H1 (cell line): ENCODE results near the gene CRHR1. TPM values are rescaled to one million over a fixed set of nuclear protein-coding genes. Genes with fewer than 3 reads are reported as not detected.

Source experiments
- CTCF ChIA-PET: fragments of 300-600 bp; sonication (Branson Sonifier 250); formaldehyde crosslinking; loops from one replicate; lab custom pipeline; 2021; ENCODE audit not compliant: partially characterized antibody; lab: Charles Lee
- POLR2A ChIA-PET: fragments of 300-600 bp; sonication (Branson Sonifier 250); formaldehyde crosslinking; loops from one replicate; lab custom pipeline; 2021; ENCODE audit warnings: inconsistent platforms; ENCODE audit not compliant: partially characterized antibody; lab: Charles Lee
- DNase-seq, 2 experiments: peaks; one replicate each; pipeline versions ENCODE4 v3.0.0 to v3.0.0-alpha.2; 2010 to 2022; ENCODE audit warnings: low spot score in 2 of 2, low read depth in 1 of 2, mixed read lengths in 1 of 2
- FAIRE-seq: peaks from 2 replicates; lab custom pipeline; 2011; peaks lifted over from hg19 to GRCh38; lab: Jason Lieb, UNC
- H2AFZ ChIP-seq: 2 replicates; pipeline ENCODE4 v1.8.1; 2012; ENCODE audit warnings: low read length, inconsistent platforms
- H2AK5ac ChIP-seq: 2 replicates; pipeline ENCODE4 v1.6.1; 2013; ENCODE audit warnings: low read depth, low read length
- H2BK120ac ChIP-seq: replicated peaks from 2 replicates; pipeline ENCODE3; 2013; ENCODE audit warnings: low read depth, low read length, inconsistent platforms
- H2BK12ac ChIP-seq: 2 replicates; pipeline ENCODE4 v1.6.1; 2013; ENCODE audit warnings: low read depth, low read length
- H2BK15ac ChIP-seq: 2 replicates; pipeline ENCODE4 v1.6.1; 2013; ENCODE audit warnings: low read length
- H2BK20ac ChIP-seq: 2 replicates; pipeline ENCODE4 v1.6.1; 2013; ENCODE audit warnings: low read length
- H2BK5ac ChIP-seq: 2 replicates; pipeline ENCODE4 v1.6.1; 2013; ENCODE audit warnings: low read depth, low read length
- H3K14ac ChIP-seq: 2 replicates; pipeline ENCODE4 v1.6.1; 2013; ENCODE audit warnings: inconsistent platforms; ENCODE audit not compliant: insufficient read length
- H3K18ac ChIP-seq: 2 replicates; pipeline ENCODE4 v1.6.1; 2013; ENCODE audit warnings: low read length; ENCODE audit errors: extremely low read depth
- H3K23ac ChIP-seq: 2 replicates; pipeline ENCODE4 v1.6.1; 2013; ENCODE audit warnings: inconsistent platforms; ENCODE audit not compliant: insufficient read length
- H3K23me2 ChIP-seq: 2 replicates; pipeline ENCODE4 v1.6.1; 2013; ENCODE audit warnings: low read depth, low read length
- H3K27ac ChIP-seq: 2 replicates; pipeline ENCODE4 v1.6.1; 2011; ENCODE audit warnings: low read depth, low read length, inconsistent platforms
- H3K27me3 ChIP-seq, 4 experiments: replicated peaks in 1 of 4; 1 replicate in 1 of 4; 2 replicates in 3 of 4; pipeline versions ENCODE4 v1.6.1 to v1.8.1; 2011 to 2013; ENCODE audit warnings: low read length in 3 of 4, mild to moderate bottlenecking in 3 of 4, inconsistent platforms in 2 of 4, mixed read lengths in 2 of 4, moderate library complexity in 1 of 4; ENCODE audit not compliant: control insufficient read depth in 3 of 4, insufficient read depth in 3 of 4; ENCODE audit errors: extremely low read depth in 1 of 4
- H3K36me3 ChIP-seq, 4 experiments: 2 replicates each; pipeline versions ENCODE4 v1.6.1 to v1.8.1; 2011 to 2013; ENCODE audit warnings: mild to moderate bottlenecking in 4 of 4, low read length in 3 of 4, moderate library complexity in 2 of 4, control low read depth in 1 of 4, inconsistent platforms in 1 of 4; ENCODE audit not compliant: insufficient read depth in 4 of 4, control insufficient read depth in 2 of 4
- H3K4ac ChIP-seq: replicated peaks from 2 replicates; pipeline ENCODE3; 2013; ENCODE audit warnings: low read length, low read depth, mixed read lengths, inconsistent platforms; ENCODE audit not compliant: insufficient read length
- H3K4me1 ChIP-seq, 4 experiments: replicated peaks in 1 of 4; 1 replicate in 1 of 4; 2 replicates in 3 of 4; pipeline versions ENCODE4 v1.6.1 to v1.8.1; 2011 to 2013; ENCODE audit warnings: low read length in 3 of 4, inconsistent platforms in 2 of 4, mixed read lengths in 1 of 4; ENCODE audit not compliant: insufficient read depth in 4 of 4, control insufficient read depth in 3 of 4
- H3K4me2 ChIP-seq, 2 experiments: 2 replicates each; pipeline versions ENCODE4 v1.6.1 to v1.8.1; 2011 to 2013; ENCODE audit warnings: low read depth in 2 of 2, low read length in 2 of 2, control low read depth in 1 of 2, inconsistent platforms in 1 of 2, mild to moderate bottlenecking in 1 of 2; ENCODE audit not compliant: insufficient read depth in 1 of 2
- H3K4me3 ChIP-seq, 4 experiments: fragments of 200-600, 300-600 bp in 1 of 4; sonication (generic), shearing (Covaris generic), sonication (Bioruptor Twin) in 1 of 4; 2 replicates each; pipeline versions ENCODE4 v1.5.1 to v1.8.1; 2011 to 2016; ENCODE audit warnings: low read length in 4 of 4, low read depth in 3 of 4, control low read depth in 2 of 4, inconsistent platforms in 2 of 4, mild to moderate bottlenecking in 2 of 4, mixed read lengths in 1 of 4, moderate library complexity in 1 of 4; ENCODE audit not compliant: insufficient read depth in 2 of 4; ENCODE audit errors: extremely low read depth in 1 of 4
- H3K56ac ChIP-seq: replicated peaks from 2 replicates; pipeline ENCODE3; 2013; ENCODE audit warnings: low read depth, mild to moderate bottlenecking, mixed read lengths, low read length, inconsistent platforms; ENCODE audit not compliant: insufficient read length
- H3K79me1 ChIP-seq: 2 replicates; pipeline ENCODE4 v1.6.1; 2013; ENCODE audit warnings: low read depth, low read length, control low read depth
- H3K79me2 ChIP-seq, 2 experiments: 2 replicates each; pipeline versions ENCODE4 v1.6.1 to v1.8.1; 2012 to 2013; ENCODE audit warnings: low read length in 2 of 2, mild to moderate bottlenecking in 2 of 2, inconsistent platforms in 1 of 2; ENCODE audit not compliant: insufficient read depth in 2 of 2, control insufficient read depth in 1 of 2
- H3K9ac ChIP-seq, 4 experiments: replicated peaks in 1 of 4; 1 replicate in 1 of 4; 2 replicates in 3 of 4; pipeline versions ENCODE4 v1.6.1 to v1.8.1; 2011 to 2013; ENCODE audit warnings: low read depth in 3 of 4, low read length in 3 of 4, control low read depth in 2 of 4, mild to moderate bottlenecking in 2 of 4, moderate library complexity in 2 of 4, inconsistent platforms in 1 of 4; ENCODE audit errors: extremely low read depth in 1 of 4
- H3K9me3 ChIP-seq, 2 experiments: 2 replicates each; pipeline versions ENCODE4 v1.6.1 to v1.8.1; 2012 to 2013; ENCODE audit warnings: mild to moderate bottlenecking in 2 of 2, moderate library complexity in 2 of 2, control low read depth in 1 of 2, inconsistent platforms in 1 of 2, low read depth in 1 of 2, low read length in 1 of 2, mixed read lengths in 1 of 2; ENCODE audit not compliant: insufficient read depth in 2 of 2
- H4K20me1 ChIP-seq, 2 experiments: replicated peaks in 1 of 2; 2 replicates each; pipeline versions ENCODE3 to v1.8.1; 2011 to 2013; ENCODE audit warnings: inconsistent platforms in 2 of 2, low read length in 2 of 2, mild to moderate bottlenecking in 1 of 2; ENCODE audit not compliant: insufficient read depth in 2 of 2, control insufficient read depth in 1 of 2
- H4K5ac ChIP-seq: 2 replicates; pipeline ENCODE4 v1.6.1; 2013; ENCODE audit warnings: low read length, low read depth, mixed read lengths, inconsistent platforms; ENCODE audit not compliant: insufficient read length
- H4K8ac ChIP-seq: 2 replicates; pipeline ENCODE4 v1.8.0; 2013; ENCODE audit warnings: mild to moderate bottlenecking, moderate library complexity, low read length, inconsistent platforms; ENCODE audit not compliant: insufficient read depth; ENCODE audit errors: extremely low read depth
- H4K91ac ChIP-seq: replicated peaks from 2 replicates; pipeline ENCODE3; 2013; ENCODE audit warnings: low read length, mixed read lengths, inconsistent platforms; ENCODE audit not compliant: insufficient read length
- HDAC6 ChIP-seq: IDR thresholded peaks from one replicate; pipeline ENCODE4 v1.7.1; 2012; ENCODE audit warnings: low read depth, mild to moderate bottlenecking, inconsistent platforms, low read length, moderate library complexity
- JUN ChIP-seq: IDR thresholded peaks from 2 replicates; pipeline ENCODE4 v1.6.1; 2011; ENCODE audit warnings: low read depth, mild to moderate bottlenecking, improper control_type of control experiment, low read length
- KDM4A ChIP-seq: IDR thresholded peaks from one replicate; pipeline ENCODE4 v1.7.1; 2012; ENCODE audit warnings: low read depth, mild to moderate bottlenecking, moderate library complexity, low read length, inconsistent platforms; ENCODE audit not compliant: severe bottlenecking
- SIRT6 ChIP-seq: IDR thresholded peaks from one replicate; pipeline ENCODE4 v1.7.1; 2012; ENCODE audit warnings: low read length, inconsistent platforms
- WGBS, 2 experiments: shearing (Covaris generic) in 1 of 2; methylation state at CpG; one replicate each; pipeline versions ENCODE4 v1.1.6 to v1.1.7; 2013 to 2015; ENCODE audit warnings: low lambda C conversion rate in 2 of 2, mixed read lengths in 2 of 2, inconsistent platforms in 1 of 2, low coverage in 1 of 2, missing lambda C conversion rate in 1 of 2; ENCODE audit not compliant: insufficient replicate concordance in 2 of 2, insufficient coverage in 1 of 2, insufficient read length in 1 of 2; ENCODE audit errors: extremely low coverage in 1 of 2, missing lambda C conversion rate in 1 of 2; 5-methylcytosine and 5-hydroxymethylcytosine counted together
- polyA plus RNA-seq, 7 experiments: library from polyadenylated mRNA; depleted of rRNA in 3 of 7; stranded (reverse) in 5 of 7; unstranded in 2 of 7; fragments of >200 nt in 5 of 7; fragments of 200-250 nt in 2 of 7; gene quantifications; 1 replicate in 5 of 7; 2 replicates in 1 of 7; 4 replicates in 1 of 7; pipeline versions ENCODE4 v1.2.1 to v1.2.3, GENCODE V29; 2011 to 2013; ENCODE audit warnings: missing spikeins in 2 of 7, mixed read lengths in 2 of 7
- total RNA-seq: library from RNA; stranded (reverse); fragmentation: NEBNext Ultra II Directional; extraction: Animal tissue kit (Norgen Biotek cat#: 25700); gene quantifications from 2 replicates; pipeline ENCODE4 v1.2.1, GENCODE V29; 2021
- TF ChIP-seq, protein P1 (sequence below), 3 experiments: IDR thresholded peaks; 1 replicate in 2 of 3; 2 replicates in 1 of 3; pipeline versions ENCODE4 v1.5.1 to v1.6.1; 2011; ENCODE audit warnings: low read length in 3 of 3, mild to moderate bottlenecking in 3 of 3, inconsistent platforms in 2 of 3, low read depth in 1 of 3, moderate library complexity in 1 of 3; ENCODE audit not compliant: insufficient read depth in 1 of 3; ENCODE audit errors: control extremely low read depth in 1 of 3
- TF ChIP-seq, protein P2 (sequence below): IDR thresholded peaks from 2 replicates; pipeline ENCODE4 v1.6.1; 2012; ENCODE audit warnings: low read length, inconsistent platforms

The CRHR1 gene
- total and polyA plus RNA-seq, 2 of the 8 experiments (the other 6 are each of a cell fraction or from before 2014, with no cell fraction given): 0.56 to 1.7 TPM

DNA sequence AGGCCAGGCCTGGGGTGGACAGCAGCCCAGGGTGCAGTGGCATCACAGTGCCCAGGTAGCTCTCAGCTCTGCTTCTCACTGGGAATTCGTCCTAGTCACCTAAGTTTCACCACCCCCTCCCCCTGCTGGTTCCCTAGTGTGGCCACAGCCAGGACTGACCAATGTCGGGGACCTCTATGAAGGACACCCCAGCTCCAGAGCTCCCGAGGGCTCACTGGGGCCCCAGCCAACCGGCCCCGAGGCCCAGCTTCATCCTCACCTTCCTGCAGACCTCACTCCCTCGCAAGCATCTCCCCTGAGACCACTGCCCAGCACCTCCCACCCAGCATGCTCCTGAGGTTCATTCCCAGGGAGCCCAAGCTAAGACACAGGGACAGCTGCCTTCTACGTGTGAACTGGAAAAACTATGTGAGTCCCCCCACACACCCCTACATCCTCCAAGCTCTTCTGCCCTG is 65.4 kb downstream of the CRHR1 start:
- no peak overlapping the region for H4K5ac ChIP-seq
- H2BK5ac ChIP-seq: no peak overlapping the region
- TF ChIP-seq JUN (no peak), HDAC6 (no peak), SIRT6 (no peak), KDM4A (no peak)
- TF ChIP-seq, protein P1, sequence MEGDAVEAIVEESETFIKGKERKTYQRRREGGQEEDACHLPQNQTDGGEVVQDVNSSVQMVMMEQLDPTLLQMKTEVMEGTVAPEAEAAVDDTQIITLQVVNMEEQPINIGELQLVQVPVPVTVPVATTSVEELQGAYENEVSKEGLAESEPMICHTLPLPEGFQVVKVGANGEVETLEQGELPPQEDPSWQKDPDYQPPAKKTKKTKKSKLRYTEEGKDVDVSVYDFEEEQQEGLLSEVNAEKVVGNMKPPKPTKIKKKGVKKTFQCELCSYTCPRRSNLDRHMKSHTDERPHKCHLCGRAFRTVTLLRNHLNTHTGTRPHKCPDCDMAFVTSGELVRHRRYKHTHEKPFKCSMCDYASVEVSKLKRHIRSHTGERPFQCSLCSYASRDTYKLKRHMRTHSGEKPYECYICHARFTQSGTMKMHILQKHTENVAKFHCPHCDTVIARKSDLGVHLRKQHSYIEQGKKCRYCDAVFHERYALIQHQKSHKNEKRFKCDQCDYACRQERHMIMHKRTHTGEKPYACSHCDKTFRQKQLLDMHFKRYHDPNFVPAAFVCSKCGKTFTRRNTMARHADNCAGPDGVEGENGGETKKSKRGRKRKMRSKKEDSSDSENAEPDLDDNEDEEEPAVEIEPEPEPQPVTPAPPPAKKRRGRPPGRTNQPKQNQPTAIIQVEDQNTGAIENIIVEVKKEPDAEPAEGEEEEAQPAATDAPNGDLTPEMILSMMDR (IDR thresholded peaks at IDR 0.05; ENCODE audit: control extremely low read depth in 1 of 3, insufficient read depth in 1 of 3, low read depth in 1 of 3, low read length in 3 of 3): no peak
- TF ChIP-seq, protein P2, sequence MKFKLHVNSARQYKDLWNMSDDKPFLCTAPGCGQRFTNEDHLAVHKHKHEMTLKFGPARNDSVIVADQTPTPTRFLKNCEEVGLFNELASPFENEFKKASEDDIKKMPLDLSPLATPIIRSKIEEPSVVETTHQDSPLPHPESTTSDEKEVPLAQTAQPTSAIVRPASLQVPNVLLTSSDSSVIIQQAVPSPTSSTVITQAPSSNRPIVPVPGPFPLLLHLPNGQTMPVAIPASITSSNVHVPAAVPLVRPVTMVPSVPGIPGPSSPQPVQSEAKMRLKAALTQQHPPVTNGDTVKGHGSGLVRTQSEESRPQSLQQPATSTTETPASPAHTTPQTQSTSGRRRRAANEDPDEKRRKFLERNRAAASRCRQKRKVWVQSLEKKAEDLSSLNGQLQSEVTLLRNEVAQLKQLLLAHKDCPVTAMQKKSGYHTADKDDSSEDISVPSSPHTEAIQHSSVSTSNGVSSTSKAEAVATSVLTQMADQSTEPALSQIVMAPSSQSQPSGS: no peak
- TF ChIP-seq, all 59 proteins: peak for 0
- DNase-seq (no peak), FAIRE-seq (no peak)
- Histone ChIP-seq H2BK120ac (no peak overlapping the region), H3K4me3 (no peak overlapping the region), H3K18ac (no peak overlapping the region), H3K27ac (no peak overlapping the region), H3K79me1 (no peaks in the 10 kb centered on the region), H3K4me2 (no peak overlapping the region), H3K14ac (no peak overlapping the region), H3K56ac (no peak overlapping the region), H4K91ac (no peak overlapping the region), H4K8ac (no peak overlapping the region), H2AK5ac (no peak overlapping the region), H3K9me3 (no peaks in the 10 kb centered on the region), H3K4ac (no peak overlapping the region), H4K20me1 (peaks cover 0 to 2% of the 10 kb centered on the region in 2 experiments), H2BK12ac (no peak overlapping the region), H2BK20ac (no peak overlapping the region), H3K79me2 (no peaks in the 10 kb centered on the region), H2BK15ac (no peak overlapping the region), H3K4me1 (0 out of 7 replicates have a peak, but pooled peaks cover 0 to 3% (median 0%) of the 10 kb centered on the region in 4 experiments), H3K23me2 (no peaks in the 10 kb centered on the region), H3K9ac (no peak overlapping the region), H2AFZ (no peak overlapping the region), H3K36me3 (no peaks in the 10 kb centered on the region), H3K23ac (no peak overlapping the region), H3K27me3 (peaks cover 0 to 4% (median 0%) of the 10 kb centered on the region in 4 experiments; a peak in 2 of 7 replicates)
- WGBS, 2 experiments: 87% methylated on average over 7 of the region's 7 CpGs; no CpG with 5 or more reads in 1 of the 2 experiments
- ChIA-PET CTCF (interaction anchor here (0.7 to 8.1 kb wide), 17 partner anchors 8 to 209 kb away, joined by 3 to 137 read pairs (median 5); partner anchors contain the start of gene CRHR1), POLR2A (no interaction called here)
